GM12878 (cell line): ENCODE data around the gene DUT. TPM values are rescaled to one million over a fixed set of nuclear protein-coding genes. Genes with fewer than 3 reads are reported as not detected.
A peak's percentile ranks its signal among the peaks of the same experiment; 100 is the strongest.

Experiments
- ATAC-seq: fragments of 200-7000 bp; cut with Tn5 transposase; 3 replicates; pipeline ENCODE4 v1.9.1; 2020; ENCODE audit warnings: mild to moderate bottlenecking, moderate library complexity
- BruUV-seq: library from RNA; stranded (reverse); fragments of 400-500 nt; replicated peaks from 2 replicates; lab custom pipeline; 2021; lab: Mats Ljungman, UMichigan
- CTCF ChIA-PET: fragments of 300-600 bp; sonication (Branson Sonifier 250); formaldehyde crosslinking; extraction: SDS; loops from one replicate; lab custom pipeline; 2021; ENCODE audit warnings: inconsistent platforms; lab: Yijun Ruan, JAX
- POLR2A ChIA-PET: fragments of 350-600 bp; formaldehyde crosslinking; extraction: SDS; loops from one replicate; lab custom pipeline; 2021; ENCODE audit warnings: inconsistent platforms; lab: Charles Lee
- RAD21 ChIA-PET: fragments of 300-600 bp; sonication (Branson Sonifier 250); formaldehyde crosslinking; loops from one replicate; lab custom pipeline; 2023; ENCODE audit warnings: antibody characterized with exemption; ENCODE audit not compliant: unreplicated experiment; lab: Charles Lee
- SMC1A ChIA-PET: fragments of 300-600 bp; sonication (Branson Sonifier 250); formaldehyde crosslinking; loops from one replicate; lab custom pipeline; 2023; ENCODE audit not compliant: unreplicated experiment, uncharacterized antibody; lab: Charles Lee
- DNase-seq: peaks from one replicate; pipeline ENCODE4 v3.0.0-alpha.2; 2011; ENCODE audit warnings: low read depth, low spot score
- FAIRE-seq: peaks from 3 replicates; lab custom pipeline; 2011; peaks lifted over from hg19 to GRCh38; lab: Jason Lieb, UNC
- H2AFZ ChIP-seq: 2 replicates; pipeline ENCODE4 v1.6.0; 2011; ENCODE audit warnings: low read depth, low read length, control low read depth; ENCODE audit not compliant: control insufficient read depth
- H3K27ac ChIP-seq: 2 replicates; pipeline ENCODE4 v1.5.1; 2011; ENCODE audit warnings: control low read depth; ENCODE audit not compliant: control insufficient read depth, insufficient read depth
- H3K27me3 ChIP-seq, 2 experiments: replicated peaks in 1 of 2; 2 replicates each; pipeline versions ENCODE4 v1.6.0 to v1.6.1; 2011; ENCODE audit warnings: low read length in 1 of 2; ENCODE audit not compliant: control insufficient read depth in 2 of 2, insufficient read depth in 2 of 2
- H3K36me3 ChIP-seq, 2 experiments: 2 replicates each; pipeline ENCODE4 v1.5.1; 2011; ENCODE audit warnings: low read length in 1 of 2; ENCODE audit not compliant: control insufficient read depth in 2 of 2, insufficient read depth in 2 of 2
- H3K4me1 ChIP-seq: 2 replicates; pipeline ENCODE4 v1.6.1; 2011; ENCODE audit warnings: mild to moderate bottlenecking, low read length, moderate library complexity, mixed read lengths; ENCODE audit not compliant: control insufficient read depth, insufficient read depth
- H3K4me2 ChIP-seq: 2 replicates; pipeline ENCODE4 v1.6.0; 2011; ENCODE audit warnings: control low read depth; ENCODE audit not compliant: control insufficient read depth, insufficient read depth
- H3K4me3 ChIP-seq: fragments of 200-600 bp; sonication (generic); 2 replicates; pipeline ENCODE4 v1.5.1; 2016
- H3K79me2 ChIP-seq: 2 replicates; pipeline ENCODE4 v1.6.0; 2011; ENCODE audit warnings: low read length; ENCODE audit not compliant: control insufficient read depth, insufficient read depth
- H3K9ac ChIP-seq: 2 replicates; pipeline ENCODE4 v1.8.0; 2011; ENCODE audit warnings: low read length, control low read depth, mixed read lengths; ENCODE audit not compliant: control insufficient read depth, insufficient read depth
- H3K9me3 ChIP-seq: replicated peaks from 3 replicates; pipeline ENCODE4 v1.5.1; 2011; ENCODE audit warnings: mild to moderate bottlenecking, low read length; ENCODE audit not compliant: control insufficient read depth, insufficient read depth
- H4K20me1 ChIP-seq: 2 replicates; pipeline ENCODE4 v1.6.0; 2011; ENCODE audit not compliant: control insufficient read depth, insufficient read depth
- MLLT1 ChIP-seq: fragments of 450-650 bp; IDR thresholded peaks from 2 replicates; pipeline ENCODE4 v1.6.1; 2016; ENCODE audit warnings: mild to moderate bottlenecking
- USF1 ChIP-seq: IDR thresholded peaks from 2 replicates; pipeline ENCODE4 v1.6.1; 2011; ENCODE audit warnings: borderline replicate concordance, low read depth, mild to moderate bottlenecking, moderate library complexity, mixed read lengths, low read length; ENCODE audit not compliant: insufficient read depth; ENCODE audit errors: extremely low read length
- ZNF384 ChIP-seq: IDR thresholded peaks from 2 replicates; pipeline ENCODE4 v1.6.1; 2012; ENCODE audit warnings: low read depth, mild to moderate bottlenecking, low read length, improper control_type of control experiment, borderline replicate concordance
- WGBS: methylation state at CpG from one replicate; pipeline ENCODE4 v1.1.6; 2016; ENCODE audit warnings: low lambda C conversion rate; ENCODE audit not compliant: insufficient replicate concordance, insufficient coverage; ENCODE audit errors: missing lambda C conversion rate; 5-methylcytosine and 5-hydroxymethylcytosine counted together
- in situ Hi-C: fragments of 300-500 bp; cut with MboI; formaldehyde crosslinking; loops from 9 replicates; pipeline ENCODE4 v1.14.3; 2018; ENCODE audit warnings: mixed read lengths
- intact Hi-C: fragments of 100-400 bp; cut with micrococcal nuclease; formaldehyde crosslinking; loops from one replicate; pipeline ENCODE4 v1.14.2; 2022; ENCODE audit not compliant: unreplicated experiment
- polyA plus RNA-seq, 11 experiments: library from polyadenylated mRNA; depleted of rRNA in 4 of 11; unstranded in 6 of 11; stranded (reverse) in 5 of 11; fragments of >200 nt; fragmentation: Nextera tagmentation in 4 of 11; fragmentation: Illumina TruSeq in 1 of 11; extraction: Ambion mirVana in 4 of 11; extraction: Trizol in 1 of 11; gene quantifications; 1 replicate in 1 of 11; 2 replicates in 10 of 11; pipeline versions ENCODE4 v1.2.1 to v1.2.3, GENCODE V29; 2011 to 2016; ENCODE audit warnings: inconsistent platforms in 2 of 11, missing spikeins in 2 of 11, low read depth in 1 of 11
- total RNA-seq, 4 experiments: library from RNA; depleted of rRNA in 3 of 4; stranded (reverse); fragments of >200 nt in 3 of 4; fragmentation: Illumina TruSeq in 1 of 4; extraction: Trizol in 1 of 4; gene quantifications; 2 replicates each; pipeline versions ENCODE4 v1.2.1 to v1.2.3, GENCODE V29; 2013 to 2021

DUT gene
- total and polyA plus RNA-seq, 10 of the 15 experiments (the other 5 are each of a cell fraction or from before 2014, with no cell fraction given): 20.1 to 452 (median 149) TPM

- FAIRE-seq: no peak
- Histone ChIP-seq H3K27me3 (no peaks in the 10 kb centered on the region), H3K27ac (no peak overlapping the region), H2AFZ (no peak overlapping the region), H3K4me3 (no peak overlapping the region), H3K79me2 (peaks cover 7% of the 10 kb centered on the region), H4K20me1 (no peaks in the 10 kb centered on the region), H3K36me3 (no peaks in the 10 kb centered on the region), H3K4me1 (peaks cover 11% of the 10 kb centered on the region; the same call in 1 of the 2 replicates), H3K9ac (no peak overlapping the region), H3K4me2 (no peak overlapping the region), H3K9me3 (no peaks in the 10 kb centered on the region)
- in situ Hi-C loops: loop anchor here (25.0 kb wide), 1 partner anchor 1287 kb away; the partner anchor contains the start of genes DTWD1 and FAM227B
- BruUV-seq: no TSS peak
- WGBS: 78% methylated on average over 5 of the region's 5 CpGs
- DNase-seq: no peak
- ChIA-PET CTCF (interaction anchor here (0.9 to 2.4 kb wide), 4 partner anchors 9 to 40 kb away, joined by 4 to 9 read pairs (median 4); no protein-coding TSS in a partner anchor), POLR2A (interaction anchor here (0.7 kb wide), 3 partner anchors 995 to 1923 kb away, joined by 5 read pairs; no protein-coding TSS in a partner anchor), RAD21 (interaction anchor here (1.5 kb wide), 1 partner anchor 9 kb away, joined by 3 read pairs; no protein-coding TSS in a partner anchor), SMC1A (interaction anchor here (1.7 to 2.4 kb wide), 2 partner anchors 9 to 27 kb away, joined by 6 to 11 read pairs; no protein-coding TSS in a partner anchor)
- intact Hi-C loops: no loop called here
- ATAC-seq: peak; percentile 90
- TF ChIP-seq ZNF384: peak; percentile 63; the same call in 1 of the 2 replicates
- peak; percentile 43; the same call in 1 of the 2 replicates for TF ChIP-seq MLLT1
- no peak for TF ChIP-seq USF1
These were observed 5.8 kb upstream of the DUT start for GRCh38 chr15:48325400-48325799.
